Effector memory CD8-positive, alpha-beta T cell (primary cell): ENCODE data around the gene CPTP.

Experiments
- ATAC-seq: fragments of 150-1000 bp; cut with Tn5 transposase; replicated peaks from 2 replicates; pipeline ENCODE4 v1.10.0; 2021; ENCODE audit warnings: mild to moderate bottlenecking, moderate library complexity
- DNase-seq, 3 experiments: peaks; one replicate each; pipeline ENCODE4 v3.0.0; 2021
- H3K27ac Mint-ChIP-seq, 2 donors: one replicate each; pipeline ENCODE4 v1.8.0; 2022; ENCODE audit warnings: mild to moderate bottlenecking in 2 of 2, mixed read lengths in 2 of 2, moderate library complexity in 2 of 2
- H3K27me3 Mint-ChIP-seq, 2 donors: one replicate each; pipeline ENCODE4 v1.8.0; 2022; ENCODE audit warnings: mixed read lengths in 2 of 2
- H3K36me3 Mint-ChIP-seq: one replicate; pipeline ENCODE4 v1.8.0; 2022; ENCODE audit warnings: mild to moderate bottlenecking, moderate library complexity, mixed read lengths; ENCODE audit not compliant: insufficient read depth
- H3K4me1 Mint-ChIP-seq, 2 donors: one replicate each; pipeline ENCODE4 v1.8.0; 2022; ENCODE audit warnings: low read depth in 2 of 2, mixed read lengths in 2 of 2
- H3K4me3 Mint-ChIP-seq, 2 donors: one replicate each; pipeline ENCODE4 v1.8.0; 2022; ENCODE audit warnings: mild to moderate bottlenecking in 2 of 2, mixed read lengths in 2 of 2, moderate library complexity in 2 of 2
- H3K9me3 Mint-ChIP-seq, 2 donors: one replicate each; pipeline ENCODE4 v1.8.0; 2022; ENCODE audit warnings: mixed read lengths in 2 of 2

Gene CPTP

DNA sequence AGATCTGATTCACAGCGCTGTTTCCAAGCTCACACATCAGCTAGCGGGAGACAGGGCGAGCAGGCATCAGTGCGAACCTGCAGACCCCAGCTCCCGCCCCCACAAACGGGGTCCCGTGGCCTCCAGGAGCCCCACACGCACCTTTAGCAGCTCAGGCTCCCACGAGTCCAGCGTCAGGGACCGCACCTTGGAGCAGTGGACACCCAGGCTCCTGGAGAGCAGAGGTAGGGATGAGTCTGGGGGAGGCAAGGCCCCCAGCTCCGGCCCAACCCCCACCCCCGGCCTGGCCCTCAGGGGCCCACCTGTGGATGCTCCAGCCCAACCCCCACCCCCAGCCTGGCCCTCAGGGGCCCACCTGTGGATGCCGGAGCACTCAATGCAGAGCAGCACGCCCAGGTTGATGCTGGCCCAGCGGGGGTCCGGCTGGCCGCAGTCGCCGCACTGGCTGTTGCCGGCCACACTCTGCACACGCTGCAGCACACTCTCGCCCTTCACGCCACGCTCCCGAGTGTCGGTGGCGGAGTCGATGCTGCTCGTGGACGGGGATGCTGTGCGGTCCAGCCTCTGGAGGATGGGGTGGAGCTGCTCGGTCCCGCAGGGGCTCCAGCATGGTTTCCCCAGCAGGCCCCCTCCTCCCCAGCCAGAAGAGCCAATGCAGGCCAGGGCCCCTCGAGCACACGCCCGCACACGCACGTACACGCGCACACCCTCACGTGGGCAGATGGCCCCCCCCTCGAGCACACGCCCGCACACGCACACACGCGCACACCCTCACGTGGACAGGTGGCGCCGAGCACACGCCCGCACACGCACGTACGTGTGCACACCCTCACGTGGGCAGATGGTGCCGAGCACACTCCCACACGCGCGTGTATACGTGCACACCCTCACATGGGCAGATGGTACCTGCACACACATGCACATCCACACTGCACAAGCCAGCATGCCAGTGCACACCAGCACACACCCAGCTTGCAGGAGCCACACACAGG, 28.2 kb upstream of the CPTP start:
- H3K27me3 Mint-ChIP-seq = no peaks in the 10 kb centered on the region
- no peak overlapping the region for H3K4me3 Mint-ChIP-seq
- no peaks in the 10 kb centered on the region for H3K9me3 Mint-ChIP-seq
- no peaks in the 10 kb centered on the region for H3K4me1 Mint-ChIP-seq
- ATAC-seq = no peak
- DNase-seq = no peak
- H3K27ac Mint-ChIP-seq = no peak overlapping the region
- H3K36me3 Mint-ChIP-seq = peaks cover 4% of the 10 kb centered on the region

GRCh38 chr1:1297802-1298424, 26.7 kb upstream of the CPTP start:
- Mint-ChIP-seq H3K36me3 (no peaks in the 10 kb centered on the region), H3K27me3 (no peaks in the 10 kb centered on the region), H3K4me1 (no peaks in the 10 kb centered on the region), H3K27ac (no peak overlapping the region), H3K9me3 (no peaks in the 10 kb centered on the region), H3K4me3 (no peak overlapping the region)
- DNase-seq (no peak), ATAC-seq (no peak)

GRCh38 chr1:1298861-1299685, 25.5 kb upstream of the CPTP start:
- Mint-ChIP-seq H3K4me1 (no peaks in the 10 kb centered on the region), H3K36me3 (no peaks in the 10 kb centered on the region), H3K9me3 (no peaks in the 10 kb centered on the region), H3K4me3 (no peak overlapping the region), H3K27ac (no peak overlapping the region), H3K27me3 (no peaks in the 10 kb centered on the region)
- DNase-seq (no peak), ATAC-seq (no peak)

DNA sequence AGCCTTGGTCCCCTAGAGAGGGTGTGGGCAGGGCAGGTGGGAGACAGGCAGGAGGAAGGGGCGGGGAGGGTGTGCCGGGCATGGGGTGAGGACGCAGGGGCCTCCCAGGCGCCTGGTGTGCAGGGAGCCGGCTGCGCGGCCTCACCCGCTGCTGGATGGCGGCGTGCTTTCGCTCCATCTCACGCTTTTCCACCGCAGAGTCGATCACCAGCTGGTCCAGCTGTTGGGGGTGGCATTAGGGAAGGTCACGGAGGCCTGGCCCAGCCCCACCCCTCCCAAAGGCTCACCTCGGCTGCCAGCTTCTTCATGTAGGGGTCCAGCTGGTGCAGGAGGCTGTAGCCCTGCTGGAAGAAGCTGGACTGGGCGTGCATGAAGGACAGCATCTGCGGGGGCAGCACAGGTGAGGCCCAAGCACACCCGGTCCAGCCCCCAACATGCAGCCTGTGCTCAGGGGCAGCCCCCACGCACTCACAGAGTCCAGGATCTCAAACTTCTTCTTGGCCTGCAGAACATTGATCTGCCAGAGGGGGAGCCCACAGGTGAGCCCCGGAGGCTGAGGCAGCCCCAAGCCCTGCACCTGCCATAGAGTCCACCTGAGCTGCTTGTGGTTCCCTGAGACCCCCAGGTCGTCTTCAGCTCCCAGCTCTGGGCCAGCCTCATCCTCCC, 24.8 kb upstream of the CPTP start:
- ATAC-seq = peak; percentile 65
- no peak for DNase-seq
- no peaks in the 10 kb centered on the region for H3K27me3 Mint-ChIP-seq
- H3K4me1 Mint-ChIP-seq = peaks cover 0 to 3% of the 10 kb centered on the region in 2 donors
- H3K9me3 Mint-ChIP-seq = no peaks in the 10 kb centered on the region
- H3K4me3 Mint-ChIP-seq = no peak overlapping the region
- H3K27ac Mint-ChIP-seq = no peak overlapping the region
- no peaks in the 10 kb centered on the region for H3K36me3 Mint-ChIP-seq

DNA sequence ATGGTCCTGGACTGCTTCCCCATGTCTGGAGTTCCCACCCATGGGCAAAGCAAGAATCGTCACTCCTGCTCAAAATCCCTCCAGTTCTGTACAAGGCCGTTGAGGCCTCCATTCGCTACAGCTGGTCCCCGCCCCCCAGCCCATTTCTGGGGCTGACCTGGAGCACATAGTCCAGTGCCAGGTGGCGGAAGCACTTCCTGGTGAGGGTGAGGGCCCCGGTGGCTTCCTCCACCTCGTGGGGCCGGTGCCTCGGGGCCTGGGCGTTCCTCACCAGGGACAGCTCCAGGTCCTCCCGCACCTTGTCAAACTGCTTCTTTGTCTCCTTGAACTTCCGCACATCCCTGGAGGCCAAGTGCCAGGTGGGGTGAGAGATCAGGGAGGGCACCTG, 24.3 kb upstream of the CPTP start:
- no peaks in the 10 kb centered on the region for H3K36me3 Mint-ChIP-seq
- H3K27me3 Mint-ChIP-seq = no peaks in the 10 kb centered on the region
- no peaks in the 10 kb centered on the region for H3K9me3 Mint-ChIP-seq
- peaks cover 0 to 4% of the 10 kb centered on the region in 2 donors for H3K4me1 Mint-ChIP-seq
- H3K27ac Mint-ChIP-seq = no peak overlapping the region
- no peak for ATAC-seq
- H3K4me3 Mint-ChIP-seq = no peak overlapping the region
- no peak for DNase-seq

DNA sequence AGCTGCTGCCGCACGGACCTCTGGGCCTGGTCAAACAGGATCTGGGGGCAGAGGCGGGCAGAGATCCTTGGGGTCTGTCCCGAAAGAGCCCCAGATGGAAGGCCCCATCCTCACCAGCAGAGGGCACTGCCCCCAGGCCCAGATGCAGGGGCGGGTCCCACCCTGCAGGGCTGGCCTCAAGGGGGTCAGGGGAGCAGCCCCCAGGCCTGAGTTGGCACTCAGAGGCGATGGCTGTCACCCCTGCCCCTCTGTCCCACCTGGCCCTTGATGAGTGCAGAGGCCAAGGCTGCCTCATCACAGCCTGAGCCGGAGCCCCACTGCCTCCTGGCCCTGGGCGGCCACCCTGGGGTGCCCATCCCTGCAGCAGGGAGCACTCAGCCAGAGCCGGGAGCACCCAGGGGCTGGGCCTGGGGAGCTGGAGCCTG, 22.6 kb upstream of the CPTP start:
- ATAC-seq (no peak), DNase-seq (no peak)
- peaks cover 5% of the 10 kb centered on the region for H3K36me3 Mint-ChIP-seq
- no peak overlapping the region for H3K27ac Mint-ChIP-seq
- no peaks in the 10 kb centered on the region for H3K27me3 Mint-ChIP-seq
- peaks cover 14 to 18% of the 10 kb centered on the region in 2 donors for H3K4me1 Mint-ChIP-seq
- no peaks in the 10 kb centered on the region for H3K9me3 Mint-ChIP-seq
- H3K4me3 Mint-ChIP-seq = no peak overlapping the region

DNA sequence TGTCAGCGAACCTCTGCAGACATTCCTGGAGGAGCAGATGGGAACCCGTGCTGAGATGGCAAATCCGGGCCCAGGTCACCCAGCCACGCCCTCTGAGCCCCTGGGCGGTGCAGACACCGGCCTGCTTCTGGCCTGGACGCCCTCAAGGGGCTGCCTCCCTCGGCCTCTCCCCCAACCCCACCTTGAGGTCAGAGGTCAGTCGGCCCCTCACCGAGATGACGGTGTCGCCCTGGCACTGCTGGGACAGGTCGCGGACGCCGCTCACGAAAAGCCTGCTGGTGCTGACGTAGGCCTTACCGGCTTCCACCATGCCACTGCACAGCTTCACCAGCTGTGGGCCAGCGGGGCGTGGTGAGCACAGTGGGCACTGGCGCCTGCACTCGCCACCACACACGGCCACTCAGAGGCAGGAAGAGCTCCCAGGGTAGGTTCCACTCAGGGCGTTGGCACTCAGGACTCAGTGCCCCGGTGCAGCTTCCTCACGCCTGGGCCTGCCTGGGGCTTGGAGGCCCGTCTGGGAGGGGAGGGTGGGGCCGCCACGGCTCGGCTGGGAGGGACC, 21.6 kb upstream of the CPTP start:
- H3K4me1 Mint-ChIP-seq = peaks cover 17 to 20% of the 10 kb centered on the region in 2 donors
- ATAC-seq (no peak), DNase-seq (no peak)
- H3K27ac Mint-ChIP-seq = no peak overlapping the region
- H3K27me3 Mint-ChIP-seq = no peaks in the 10 kb centered on the region
- H3K36me3 Mint-ChIP-seq = peaks cover 8% of the 10 kb centered on the region
- H3K4me3 Mint-ChIP-seq = no peak overlapping the region
- H3K9me3 Mint-ChIP-seq = no peaks in the 10 kb centered on the region

- Mint-ChIP-seq H3K4me1 (peaks cover 17 to 20% of the 10 kb centered on the region in 2 donors), H3K36me3 (peaks cover 15% of the 10 kb centered on the region), H3K27me3 (no peaks in the 10 kb centered on the region), H3K27ac (no peak overlapping the region), H3K4me3 (no peak overlapping the region), H3K9me3 (no peaks in the 10 kb centered on the region)
- DNase-seq (no peak), ATAC-seq (no peak)
These were observed 20.9 kb upstream of the CPTP start for GRCh38 chr1:1303736-1304135.

DNA sequence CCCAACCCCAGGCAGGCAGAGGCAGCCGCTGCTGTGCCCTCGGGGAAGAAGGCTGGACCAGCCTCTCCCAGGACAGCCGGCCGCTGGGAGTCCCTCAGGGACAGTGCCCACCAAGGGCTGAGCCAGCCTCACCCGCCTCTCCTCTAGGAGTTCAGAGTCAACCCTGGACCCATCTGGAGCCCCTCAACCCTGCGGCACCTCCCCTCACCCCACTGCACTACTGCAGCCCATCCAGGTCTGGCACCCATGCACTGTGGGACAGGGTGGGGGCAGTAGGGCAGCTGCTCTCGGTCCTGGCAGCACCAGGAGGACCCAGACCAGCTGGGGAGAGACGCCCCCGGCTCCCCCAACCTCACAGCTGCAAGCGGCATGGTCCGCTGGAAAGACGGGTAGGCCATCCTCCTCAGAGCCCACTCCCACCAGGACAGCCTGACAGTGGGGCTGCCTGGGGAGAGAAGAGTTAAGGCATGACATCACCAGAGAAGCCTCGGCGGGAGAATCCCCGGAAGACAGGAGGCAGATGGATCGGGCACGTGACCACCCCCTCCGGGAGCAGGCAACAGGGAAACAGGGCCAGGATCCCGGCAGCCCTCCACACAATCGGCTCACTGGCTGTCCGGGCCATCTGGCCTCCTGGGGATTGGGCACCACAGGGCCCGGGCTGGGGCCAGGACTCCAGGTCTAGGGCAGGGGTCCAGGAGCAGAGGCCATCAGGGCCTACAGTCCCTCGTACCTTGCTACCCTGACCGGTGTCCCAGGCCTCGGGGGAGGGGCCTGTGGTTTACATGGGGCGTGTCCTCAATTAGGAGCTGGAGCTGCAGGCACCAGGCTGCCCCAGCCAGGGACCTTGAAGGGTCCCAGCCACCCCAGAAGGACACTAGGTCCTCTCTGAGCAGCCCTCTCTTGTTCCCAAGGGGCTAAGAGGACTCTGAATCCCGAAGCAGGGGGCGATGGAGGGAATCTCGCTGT, 20.0 kb upstream of the CPTP start:
- Mint-ChIP-seq H3K4me1 (peaks cover 17 to 20% of the 10 kb centered on the region in 2 donors), H3K36me3 (peaks cover 19% of the 10 kb centered on the region), H3K4me3 (peak overlapping the region; percentile 80 to 84), H3K27ac (peak overlapping the region in 1 of 2 donors; percentile 78), H3K27me3 (no peaks in the 10 kb centered on the region), H3K9me3 (no peaks in the 10 kb centered on the region)
- no peak for DNase-seq
- ATAC-seq = no peak

DNA sequence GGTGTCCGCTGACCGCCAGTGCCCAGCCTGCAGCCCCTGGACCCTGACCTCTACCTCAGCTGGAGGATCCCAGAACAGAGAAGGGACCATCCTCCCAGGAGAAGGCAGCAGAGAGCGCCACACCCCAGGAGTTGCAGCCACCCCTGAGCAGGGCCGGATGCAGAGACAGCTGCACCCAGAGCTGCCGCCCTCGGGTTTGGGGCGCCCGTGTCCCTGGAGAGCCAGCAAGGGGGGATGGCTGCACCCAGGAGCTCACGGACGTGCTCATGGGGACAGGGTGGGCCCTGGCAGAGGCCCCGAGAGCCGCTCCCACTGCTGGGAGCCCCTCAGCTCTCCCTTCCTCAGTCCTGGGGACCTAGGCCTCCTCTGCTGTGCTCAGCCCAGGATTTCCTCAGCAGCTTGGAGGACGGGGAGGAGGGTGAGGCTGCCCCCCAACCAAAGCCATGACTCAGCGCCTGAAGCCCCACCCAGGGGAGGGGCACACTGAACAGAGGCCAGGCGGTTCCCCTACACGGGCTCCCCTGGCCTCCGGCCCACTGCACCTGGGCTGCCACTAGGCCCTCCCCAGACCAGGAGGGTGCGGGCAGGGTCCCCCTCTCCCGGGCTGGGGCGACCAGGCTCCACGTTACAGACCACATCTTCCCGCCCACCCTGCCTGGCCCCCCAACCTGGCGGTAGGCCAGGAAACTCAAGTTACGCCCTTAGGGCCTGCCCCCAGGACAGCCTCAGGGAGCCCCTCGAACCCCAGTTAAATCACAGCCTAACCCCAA, 19.1 kb upstream of the CPTP start:
- H3K9me3 Mint-ChIP-seq = no peaks in the 10 kb centered on the region
- DNase-seq (peak; percentile 71 to 73 (median 72)), ATAC-seq (peak; percentile 39)
- peaks cover 17 to 20% of the 10 kb centered on the region in 2 donors for H3K4me1 Mint-ChIP-seq
- H3K27ac Mint-ChIP-seq = peak overlapping the region; percentile 58 to 78
- peaks cover 28% of the 10 kb centered on the region for H3K36me3 Mint-ChIP-seq
- H3K27me3 Mint-ChIP-seq = no peaks in the 10 kb centered on the region
- H3K4me3 Mint-ChIP-seq = peak overlapping the region; percentile 80 to 84

DNA sequence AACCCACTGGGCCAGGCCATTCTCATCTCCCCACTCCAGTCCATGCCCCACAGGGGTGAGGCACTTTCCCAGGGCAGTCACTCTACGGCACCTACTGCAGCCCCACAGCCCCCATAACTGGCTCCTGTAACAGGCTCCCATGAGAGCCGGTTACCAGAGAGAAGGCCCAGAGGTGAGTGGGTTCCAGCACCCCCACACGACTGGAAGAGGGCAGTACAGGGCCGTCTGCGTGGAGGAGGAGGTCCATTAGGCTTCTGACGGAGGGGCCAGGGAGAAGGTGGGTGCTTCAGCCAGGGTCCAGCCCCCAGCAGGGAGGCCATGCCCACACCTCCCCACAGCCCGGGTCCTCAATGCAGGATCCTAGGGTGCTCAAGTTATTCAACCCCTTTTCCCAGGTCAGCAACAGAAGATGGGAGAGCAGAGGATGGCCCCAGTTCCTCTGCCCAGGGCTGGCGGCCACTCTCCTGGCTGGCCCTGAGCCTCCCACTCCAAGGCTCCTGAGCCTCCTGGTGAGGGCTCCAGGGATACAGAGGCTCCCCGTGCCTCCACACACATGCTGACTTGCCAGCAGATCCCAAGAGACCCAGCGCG, 18.4 kb upstream of the CPTP start:
- H3K9me3 Mint-ChIP-seq = no peaks in the 10 kb centered on the region
- DNase-seq (no peak), ATAC-seq (no peak)
- H3K4me3 Mint-ChIP-seq = peak overlapping the region; percentile 80 to 84
- H3K36me3 Mint-ChIP-seq = peaks cover 31% of the 10 kb centered on the region
- peaks cover 17 to 20% of the 10 kb centered on the region in 2 donors for H3K4me1 Mint-ChIP-seq
- no peaks in the 10 kb centered on the region for H3K27me3 Mint-ChIP-seq
- H3K27ac Mint-ChIP-seq = peak overlapping the region; percentile 58 to 78
